ENCODE measurements around the gene AMD1. TPM values are rescaled to one million over a fixed set of nuclear protein-coding genes. Genes with fewer than 3 reads are reported as not detected.

The AMD1 gene
- total and polyA plus RNA-seq, 2 of the 8 experiments (the other 6 are each of a cell fraction or from before 2014, with no cell fraction given) = 60.9 to 177 TPM

DNA sequence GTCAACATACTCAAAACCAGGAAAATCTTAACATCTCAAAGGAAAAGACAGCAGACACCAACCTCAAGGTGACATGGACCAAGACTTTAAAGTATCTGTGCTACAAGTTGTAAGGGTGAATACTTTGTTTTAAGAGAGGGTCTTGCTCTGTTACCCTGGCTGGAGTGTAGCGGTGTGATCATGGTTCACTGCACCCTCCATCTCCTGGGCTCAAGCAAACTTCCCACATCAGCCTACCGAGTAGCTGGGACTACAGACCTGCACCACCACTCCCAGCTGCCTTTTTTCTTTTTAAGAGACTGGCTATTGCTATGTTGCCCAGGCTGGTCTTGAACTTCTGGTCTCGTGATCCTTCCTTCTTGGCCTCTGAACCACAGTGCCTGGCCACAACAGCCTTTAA lies 9.7 kb downstream of the AMD1 start (continued):
- TF ChIP-seq, protein P1, sequence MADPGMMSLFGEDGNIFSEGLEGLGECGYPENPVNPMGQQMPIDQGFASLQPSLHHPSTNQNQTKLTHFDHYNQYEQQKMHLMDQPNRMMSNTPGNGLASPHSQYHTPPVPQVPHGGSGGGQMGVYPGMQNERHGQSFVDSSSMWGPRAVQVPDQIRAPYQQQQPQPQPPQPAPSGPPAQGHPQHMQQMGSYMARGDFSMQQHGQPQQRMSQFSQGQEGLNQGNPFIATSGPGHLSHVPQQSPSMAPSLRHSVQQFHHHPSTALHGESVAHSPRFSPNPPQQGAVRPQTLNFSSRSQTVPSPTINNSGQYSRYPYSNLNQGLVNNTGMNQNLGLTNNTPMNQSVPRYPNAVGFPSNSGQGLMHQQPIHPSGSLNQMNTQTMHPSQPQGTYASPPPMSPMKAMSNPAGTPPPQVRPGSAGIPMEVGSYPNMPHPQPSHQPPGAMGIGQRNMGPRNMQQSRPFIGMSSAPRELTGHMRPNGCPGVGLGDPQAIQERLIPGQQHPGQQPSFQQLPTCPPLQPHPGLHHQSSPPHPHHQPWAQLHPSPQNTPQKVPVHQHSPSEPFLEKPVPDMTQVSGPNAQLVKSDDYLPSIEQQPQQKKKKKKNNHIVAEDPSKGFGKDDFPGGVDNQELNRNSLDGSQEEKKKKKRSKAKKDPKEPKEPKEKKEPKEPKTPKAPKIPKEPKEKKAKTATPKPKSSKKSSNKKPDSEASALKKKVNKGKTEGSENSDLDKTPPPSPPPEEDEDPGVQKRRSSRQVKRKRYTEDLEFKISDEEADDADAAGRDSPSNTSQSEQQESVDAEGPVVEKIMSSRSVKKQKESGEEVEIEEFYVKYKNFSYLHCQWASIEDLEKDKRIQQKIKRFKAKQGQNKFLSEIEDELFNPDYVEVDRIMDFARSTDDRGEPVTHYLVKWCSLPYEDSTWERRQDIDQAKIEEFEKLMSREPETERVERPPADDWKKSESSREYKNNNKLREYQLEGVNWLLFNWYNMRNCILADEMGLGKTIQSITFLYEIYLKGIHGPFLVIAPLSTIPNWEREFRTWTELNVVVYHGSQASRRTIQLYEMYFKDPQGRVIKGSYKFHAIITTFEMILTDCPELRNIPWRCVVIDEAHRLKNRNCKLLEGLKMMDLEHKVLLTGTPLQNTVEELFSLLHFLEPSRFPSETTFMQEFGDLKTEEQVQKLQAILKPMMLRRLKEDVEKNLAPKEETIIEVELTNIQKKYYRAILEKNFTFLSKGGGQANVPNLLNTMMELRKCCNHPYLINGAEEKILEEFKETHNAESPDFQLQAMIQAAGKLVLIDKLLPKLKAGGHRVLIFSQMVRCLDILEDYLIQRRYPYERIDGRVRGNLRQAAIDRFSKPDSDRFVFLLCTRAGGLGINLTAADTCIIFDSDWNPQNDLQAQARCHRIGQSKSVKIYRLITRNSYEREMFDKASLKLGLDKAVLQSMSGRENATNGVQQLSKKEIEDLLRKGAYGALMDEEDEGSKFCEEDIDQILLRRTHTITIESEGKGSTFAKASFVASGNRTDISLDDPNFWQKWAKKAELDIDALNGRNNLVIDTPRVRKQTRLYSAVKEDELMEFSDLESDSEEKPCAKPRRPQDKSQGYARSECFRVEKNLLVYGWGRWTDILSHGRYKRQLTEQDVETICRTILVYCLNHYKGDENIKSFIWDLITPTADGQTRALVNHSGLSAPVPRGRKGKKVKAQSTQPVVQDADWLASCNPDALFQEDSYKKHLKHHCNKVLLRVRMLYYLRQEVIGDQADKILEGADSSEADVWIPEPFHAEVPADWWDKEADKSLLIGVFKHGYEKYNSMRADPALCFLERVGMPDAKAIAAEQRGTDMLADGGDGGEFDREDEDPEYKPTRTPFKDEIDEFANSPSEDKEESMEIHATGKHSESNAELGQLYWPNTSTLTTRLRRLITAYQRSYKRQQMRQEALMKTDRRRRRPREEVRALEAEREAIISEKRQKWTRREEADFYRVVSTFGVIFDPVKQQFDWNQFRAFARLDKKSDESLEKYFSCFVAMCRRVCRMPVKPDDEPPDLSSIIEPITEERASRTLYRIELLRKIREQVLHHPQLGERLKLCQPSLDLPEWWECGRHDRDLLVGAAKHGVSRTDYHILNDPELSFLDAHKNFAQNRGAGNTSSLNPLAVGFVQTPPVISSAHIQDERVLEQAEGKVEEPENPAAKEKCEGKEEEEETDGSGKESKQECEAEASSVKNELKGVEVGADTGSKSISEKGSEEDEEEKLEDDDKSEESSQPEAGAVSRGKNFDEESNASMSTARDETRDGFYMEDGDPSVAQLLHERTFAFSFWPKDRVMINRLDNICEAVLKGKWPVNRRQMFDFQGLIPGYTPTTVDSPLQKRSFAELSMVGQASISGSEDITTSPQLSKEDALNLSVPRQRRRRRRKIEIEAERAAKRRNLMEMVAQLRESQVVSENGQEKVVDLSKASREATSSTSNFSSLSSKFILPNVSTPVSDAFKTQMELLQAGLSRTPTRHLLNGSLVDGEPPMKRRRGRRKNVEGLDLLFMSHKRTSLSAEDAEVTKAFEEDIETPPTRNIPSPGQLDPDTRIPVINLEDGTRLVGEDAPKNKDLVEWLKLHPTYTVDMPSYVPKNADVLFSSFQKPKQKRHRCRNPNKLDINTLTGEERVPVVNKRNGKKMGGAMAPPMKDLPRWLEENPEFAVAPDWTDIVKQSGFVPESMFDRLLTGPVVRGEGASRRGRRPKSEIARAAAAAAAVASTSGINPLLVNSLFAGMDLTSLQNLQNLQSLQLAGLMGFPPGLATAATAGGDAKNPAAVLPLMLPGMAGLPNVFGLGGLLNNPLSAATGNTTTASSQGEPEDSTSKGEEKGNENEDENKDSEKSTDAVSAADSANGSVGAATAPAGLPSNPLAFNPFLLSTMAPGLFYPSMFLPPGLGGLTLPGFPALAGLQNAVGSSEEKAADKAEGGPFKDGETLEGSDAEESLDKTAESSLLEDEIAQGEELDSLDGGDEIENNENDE (IDR thresholded peaks at IDR 0.05; ENCODE audit: insufficient replicate concordance, low read length) = no peak
- TF ChIP-seq CTBP2 (IDR thresholded peaks at IDR 0.05; ENCODE audit: borderline replicate concordance, insufficient read depth, insufficient read length, low read length) = no peak
- no peak for TF ChIP-seq SP4 (IDR thresholded peaks at IDR 0.05; ENCODE audit: low read length)
- no peak for TF ChIP-seq EGR1 (IDR thresholded peaks at IDR 0.05; ENCODE audit: borderline replicate concordance, low read depth, low read length)
- TF ChIP-seq ASH2L (IDR thresholded peaks at IDR 0.05; ENCODE audit: low read length) = no peak
- no peak for TF ChIP-seq EP300 (IDR thresholded peaks at IDR 0.05; ENCODE audit: borderline replicate concordance in 1 of 2, low read depth in 2 of 2, low read length in 2 of 2)
- TF ChIP-seq BCL11A (IDR thresholded peaks at IDR 0.05; ENCODE audit: low read depth in 2 of 2, low read length in 2 of 2) = no peak
- no peak for TF ChIP-seq TCF12 (IDR thresholded peaks at IDR 0.05; ENCODE audit: low read depth, low read length)
- TF ChIP-seq ATF2 (IDR thresholded peaks at IDR 0.05; ENCODE audit: low read length) = no peak
- no peak for TF ChIP-seq ZNF274 (IDR thresholded peaks at IDR 0.05; ENCODE audit: borderline replicate concordance, extremely low read depth, low read length)

Measured in H1 (cell line).